Fibroblast of lung (primary cell): ENCODE measurements around the gene LRRC49.

Source experiments
- EZH2 ChIP-seq: IDR thresholded peaks from 2 replicates; pipeline ENCODE4 v1.5.1; 2012; ENCODE audit warnings: low read length, control low read depth, mild to moderate bottlenecking; ENCODE audit errors: missing control alignments
- TF ChIP-seq, protein P1 (sequence below), 2 donors: IDR thresholded peaks in 1 of 2; conservative IDR thresholded peaks in 1 of 2; 1 replicate in 1 of 2; 2 replicates in 1 of 2; pipeline ENCODE4 v1.5.1; 2011 to 2012; ENCODE audit warnings: low read length in 2 of 2, control low read depth in 1 of 2, inconsistent platforms in 1 of 2, low read depth in 1 of 2, mild to moderate bottlenecking in 1 of 2

DNA sequence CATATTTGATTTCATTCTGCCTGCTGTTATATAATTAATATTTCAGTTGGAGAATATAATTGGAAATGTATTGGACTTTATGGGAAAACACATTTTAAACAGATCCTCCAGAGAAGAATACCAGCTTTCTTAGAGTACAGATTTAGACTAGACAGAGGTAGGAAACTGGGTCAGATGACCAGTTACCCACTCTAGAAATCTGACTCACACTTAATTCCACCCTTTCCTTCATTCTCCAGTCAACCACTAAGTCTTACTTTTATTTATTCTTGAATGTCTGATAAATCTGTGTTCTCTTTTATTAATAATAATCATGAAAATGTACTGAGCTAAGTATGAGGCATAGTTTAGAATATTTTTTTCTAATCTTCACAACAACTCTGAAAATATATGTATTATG lies 110.7 kb downstream of the LRRC49 start:
- TF ChIP-seq, protein P1, sequence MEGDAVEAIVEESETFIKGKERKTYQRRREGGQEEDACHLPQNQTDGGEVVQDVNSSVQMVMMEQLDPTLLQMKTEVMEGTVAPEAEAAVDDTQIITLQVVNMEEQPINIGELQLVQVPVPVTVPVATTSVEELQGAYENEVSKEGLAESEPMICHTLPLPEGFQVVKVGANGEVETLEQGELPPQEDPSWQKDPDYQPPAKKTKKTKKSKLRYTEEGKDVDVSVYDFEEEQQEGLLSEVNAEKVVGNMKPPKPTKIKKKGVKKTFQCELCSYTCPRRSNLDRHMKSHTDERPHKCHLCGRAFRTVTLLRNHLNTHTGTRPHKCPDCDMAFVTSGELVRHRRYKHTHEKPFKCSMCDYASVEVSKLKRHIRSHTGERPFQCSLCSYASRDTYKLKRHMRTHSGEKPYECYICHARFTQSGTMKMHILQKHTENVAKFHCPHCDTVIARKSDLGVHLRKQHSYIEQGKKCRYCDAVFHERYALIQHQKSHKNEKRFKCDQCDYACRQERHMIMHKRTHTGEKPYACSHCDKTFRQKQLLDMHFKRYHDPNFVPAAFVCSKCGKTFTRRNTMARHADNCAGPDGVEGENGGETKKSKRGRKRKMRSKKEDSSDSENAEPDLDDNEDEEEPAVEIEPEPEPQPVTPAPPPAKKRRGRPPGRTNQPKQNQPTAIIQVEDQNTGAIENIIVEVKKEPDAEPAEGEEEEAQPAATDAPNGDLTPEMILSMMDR (conservative IDR thresholded peaks at IDR 0.05 in 1 of 2, IDR thresholded peaks at IDR 0.05 in 1 of 2; ENCODE audit: low read depth in 1 of 2, low read length in 2 of 2): no peak
- TF ChIP-seq EZH2: no peak
